Suppressor macrophage treated with lipopolysaccharide for 4 hours (primary cell): ENCODE results near the gene RBM38.

ENCODE experiments used
- DNase-seq: peaks from one replicate; pipeline ENCODE4 v3.0.0-alpha.2; 2020

Gene RBM38

GRCh38 chr20:57458400-57459160 lies 67.4 kb downstream of the RBM38 start:
- DNase-seq = peak; percentile 76
